Hematopoietic multipotent progenitor cell treated with erythropoietin and hydrocortisone succinate and interleukin-3 and kit ligand, for 15 days (in vitro differentiated cells): ENCODE measurements around the gene RBM19.

Experiments used
- DNase-seq: peaks from one replicate; pipeline ENCODE4 v3.0.0-alpha.2; 2015; ENCODE audit warnings: low spot score

RBM19 gene

DNA sequence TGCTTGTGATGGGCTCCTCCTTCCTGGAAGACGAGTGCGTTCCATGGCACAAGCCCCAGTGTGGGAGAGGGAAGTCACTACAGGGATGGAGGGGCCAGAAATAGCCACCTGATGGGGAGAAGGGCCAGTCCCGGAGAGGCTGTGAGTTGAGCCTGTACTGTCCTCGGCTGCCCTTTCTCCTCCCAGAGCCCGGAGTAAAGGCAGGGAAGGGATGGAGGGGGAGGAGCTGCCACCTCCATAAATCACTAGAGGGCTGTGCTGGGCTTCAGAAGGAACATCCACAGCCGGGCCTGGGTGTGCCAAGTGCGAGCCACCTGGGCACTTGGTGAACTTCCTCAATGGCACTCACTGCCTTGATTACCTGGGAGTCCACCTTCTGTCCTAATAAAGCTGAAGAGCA, 110.1 kb downstream of the RBM19 start:
- DNase-seq: no peak

DNA sequence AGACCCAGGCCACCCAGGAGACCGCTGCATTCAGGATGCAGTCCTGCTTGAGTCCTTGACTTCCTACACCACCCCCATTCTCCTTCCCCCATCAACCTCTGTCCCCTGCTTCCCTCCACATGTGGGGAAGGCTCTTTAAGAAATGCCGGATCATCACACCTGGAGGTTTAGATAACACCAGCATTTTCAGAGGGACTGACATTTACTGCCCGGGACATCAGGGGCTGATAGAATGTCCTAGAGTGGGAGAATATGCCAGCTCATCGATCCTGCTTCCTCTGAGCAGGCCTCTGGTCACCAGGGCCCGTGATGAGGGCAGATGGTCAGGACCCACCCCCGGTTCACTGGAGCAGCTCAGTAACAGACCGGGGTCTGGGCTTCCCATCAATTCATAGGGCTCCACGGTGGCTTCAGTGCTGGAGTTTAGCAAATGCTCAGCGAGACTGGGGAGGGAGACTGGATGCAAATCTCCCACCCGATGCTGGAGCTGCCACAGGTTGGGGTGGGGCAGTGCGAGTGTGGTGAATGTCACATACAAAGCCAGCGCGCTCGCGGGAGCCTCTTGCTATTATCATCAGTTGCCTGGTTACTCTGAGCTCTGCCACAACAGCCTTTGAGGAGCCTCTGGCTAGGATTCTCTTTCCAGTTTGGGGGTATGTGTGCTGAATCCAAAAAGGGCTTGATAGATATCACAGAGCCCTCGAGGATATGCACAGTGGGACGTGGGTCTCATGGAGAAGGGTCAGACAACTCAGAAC, 111.6 kb downstream of the RBM19 start:
- DNase-seq: no peak

DNA sequence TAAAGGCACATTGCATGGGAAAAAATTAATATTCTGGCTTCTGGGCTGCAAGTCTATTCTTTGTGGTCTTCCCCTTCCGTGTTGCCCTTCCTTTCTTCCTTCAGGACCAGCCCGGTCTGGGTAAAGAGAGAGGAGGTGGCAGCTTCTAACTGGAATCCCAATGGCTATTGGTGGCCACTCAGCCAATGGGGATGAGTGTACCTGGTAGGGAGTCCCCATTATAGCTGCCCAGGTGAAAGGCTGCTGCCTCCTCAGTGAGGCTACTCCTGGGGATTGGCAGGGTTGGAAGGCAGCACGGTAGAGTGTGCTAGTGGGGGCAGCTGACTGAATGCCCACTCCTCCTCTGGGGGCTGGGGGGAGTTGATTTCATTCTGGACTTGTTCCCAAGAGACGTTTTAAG, 112.6 kb downstream of the RBM19 start:
- DNase-seq: no peak

DNA sequence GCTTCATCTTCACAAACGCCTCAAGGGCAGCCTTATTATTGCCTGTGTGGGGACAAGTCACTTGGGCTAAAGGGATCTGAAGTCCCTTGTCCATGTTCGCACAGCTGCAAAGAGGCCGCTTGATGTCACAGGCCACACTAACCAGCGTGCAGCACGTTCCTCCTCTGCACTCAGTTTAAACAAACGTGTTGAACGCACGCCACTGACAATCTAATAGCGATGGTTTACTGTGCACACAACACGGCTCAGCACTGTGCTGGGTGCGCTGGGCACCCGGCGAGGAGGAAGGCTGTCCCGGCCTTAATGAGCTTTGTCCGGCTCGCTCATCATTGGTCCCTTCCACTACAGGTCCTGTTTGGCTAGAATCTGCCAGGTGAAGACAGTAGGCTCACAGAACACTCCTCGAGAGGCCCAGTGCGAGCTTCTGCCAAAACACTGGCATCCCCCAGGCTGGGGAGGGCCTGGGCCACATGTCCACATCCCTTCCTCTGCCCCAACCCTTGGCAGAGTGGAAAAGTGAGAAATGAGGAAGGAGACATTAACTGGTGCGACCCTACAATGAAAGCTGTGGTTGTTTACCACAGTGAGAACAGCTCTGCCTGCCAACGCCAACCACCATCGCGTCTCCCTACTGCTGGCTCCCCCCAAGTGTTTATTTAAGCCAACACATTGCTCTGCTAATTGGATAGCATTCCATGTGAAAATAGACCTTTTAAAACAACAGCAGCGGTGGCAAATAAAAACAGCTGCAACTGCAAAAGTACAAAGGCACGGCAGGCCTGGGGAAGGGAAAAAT, 113.2 kb downstream of the RBM19 start:
- DNase-seq: no peak

DNA sequence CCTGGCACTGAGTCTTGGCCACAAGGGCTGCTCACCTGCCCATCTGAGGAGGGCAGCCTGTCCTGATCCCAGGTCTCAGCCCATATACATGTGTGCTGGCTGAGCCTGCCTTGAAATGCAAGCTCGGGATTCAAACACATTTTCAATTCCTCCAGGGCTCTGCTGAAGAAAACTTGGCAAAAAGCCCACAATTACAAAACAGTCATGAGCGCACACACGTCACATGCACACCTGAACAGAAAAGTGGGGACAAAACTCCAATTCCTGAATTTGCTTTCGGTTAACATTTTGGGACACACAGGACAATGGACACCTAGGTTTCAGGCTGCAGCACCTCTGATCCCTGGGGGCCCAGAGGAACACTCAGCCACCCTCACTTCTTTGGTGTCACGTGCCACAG, 113.9 kb downstream of the RBM19 start:
- no peak for DNase-seq

DNA sequence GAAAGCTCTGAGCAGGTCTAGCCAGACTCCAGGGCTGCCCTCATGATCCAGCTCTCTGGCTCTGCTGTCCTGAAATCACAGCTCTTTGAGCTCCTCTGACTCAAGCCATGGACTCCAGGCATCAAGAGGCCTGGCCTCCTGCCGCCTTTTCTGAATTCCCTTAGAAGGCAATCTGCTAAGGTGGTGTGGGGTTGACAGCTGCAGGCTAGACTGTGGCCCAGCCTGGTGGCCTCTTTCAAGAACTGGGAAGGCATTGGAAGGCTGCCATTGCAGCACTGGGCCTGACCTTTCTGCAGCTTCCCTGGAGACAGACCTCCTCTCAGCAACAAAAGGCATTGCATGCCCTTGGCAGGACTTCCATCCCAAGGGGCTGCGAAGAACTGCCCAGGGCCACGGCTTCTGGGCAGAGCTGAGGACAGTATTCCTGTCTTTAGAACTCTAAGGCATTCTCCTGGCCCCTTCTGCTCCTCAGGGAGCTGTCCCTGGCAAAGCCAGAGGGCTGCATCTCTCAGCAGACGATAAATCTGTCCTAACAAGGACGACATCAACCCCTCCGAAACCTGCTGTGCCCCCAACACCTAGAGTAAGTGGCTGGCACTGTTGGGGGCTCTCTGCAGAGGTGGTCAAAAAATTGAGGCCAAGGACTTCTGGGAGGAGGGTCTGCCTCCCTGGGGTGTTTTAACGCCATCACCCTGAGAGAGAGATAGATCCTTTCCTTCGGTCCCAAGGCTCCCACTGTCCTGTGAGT, 115.6 kb downstream of the RBM19 start:
- DNase-seq: no peak

DNA sequence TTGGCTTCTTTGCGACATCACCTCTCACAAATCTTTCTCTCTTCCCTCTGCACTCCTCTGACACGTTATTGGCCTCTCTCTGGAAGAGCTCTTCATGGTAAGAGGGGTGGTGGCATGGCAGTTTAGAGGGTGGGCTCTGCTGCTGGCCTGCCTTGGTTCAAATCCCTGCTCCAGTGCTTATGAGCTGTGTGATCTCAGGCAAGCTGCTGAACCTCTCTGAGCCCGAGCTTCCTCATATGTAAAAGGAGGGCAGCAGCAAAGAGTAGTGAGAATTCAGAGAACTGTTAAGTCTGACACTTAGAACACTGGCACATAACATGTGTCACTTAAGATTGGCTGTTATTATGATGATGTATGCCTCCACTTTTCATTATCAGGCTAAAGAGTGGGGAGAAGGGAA, 118.3 kb downstream of the RBM19 start:
- DNase-seq: no peak

DNA sequence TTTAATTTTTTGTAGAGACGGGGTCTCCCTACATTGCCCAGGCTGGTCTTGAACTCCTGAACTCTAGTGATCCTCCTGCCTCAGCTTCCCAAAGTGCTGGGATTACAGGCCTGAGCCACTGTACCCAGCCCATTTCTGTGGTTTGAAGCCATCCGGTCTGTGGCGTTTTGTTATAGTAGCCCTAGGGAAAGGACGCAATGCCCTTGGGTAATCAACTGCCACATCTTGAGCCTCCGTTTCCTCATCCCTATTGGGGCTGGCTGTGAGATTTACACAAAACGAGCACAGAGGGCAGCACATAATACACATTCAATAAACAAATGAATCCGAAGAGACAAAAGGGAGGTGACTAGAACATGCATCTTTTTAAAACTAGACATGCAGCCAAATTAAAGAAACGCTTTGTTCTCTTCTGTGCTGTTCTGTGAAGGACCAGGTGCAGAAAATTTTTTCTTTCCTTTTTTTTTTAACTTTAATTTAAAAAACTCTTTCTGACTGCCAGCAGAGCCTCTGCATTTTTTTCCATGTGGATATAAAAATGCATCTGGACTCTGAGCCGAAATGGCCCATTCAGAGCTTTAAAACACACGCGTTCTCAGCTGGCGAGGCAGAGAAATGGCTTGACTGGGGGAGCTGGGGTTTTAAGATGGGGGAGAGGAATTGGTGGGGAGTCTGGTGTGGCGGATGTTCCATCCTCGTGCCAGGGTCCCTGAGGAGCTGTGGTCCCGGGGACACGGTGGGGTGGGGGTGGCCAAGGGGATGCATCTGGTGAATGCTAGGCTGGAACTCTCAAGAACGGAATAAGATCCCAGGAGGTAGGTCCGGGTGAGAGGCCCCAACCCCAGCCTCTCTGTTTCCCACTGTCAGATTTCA, 119.0 kb downstream of the RBM19 start:
- DNase-seq: no peak

DNA sequence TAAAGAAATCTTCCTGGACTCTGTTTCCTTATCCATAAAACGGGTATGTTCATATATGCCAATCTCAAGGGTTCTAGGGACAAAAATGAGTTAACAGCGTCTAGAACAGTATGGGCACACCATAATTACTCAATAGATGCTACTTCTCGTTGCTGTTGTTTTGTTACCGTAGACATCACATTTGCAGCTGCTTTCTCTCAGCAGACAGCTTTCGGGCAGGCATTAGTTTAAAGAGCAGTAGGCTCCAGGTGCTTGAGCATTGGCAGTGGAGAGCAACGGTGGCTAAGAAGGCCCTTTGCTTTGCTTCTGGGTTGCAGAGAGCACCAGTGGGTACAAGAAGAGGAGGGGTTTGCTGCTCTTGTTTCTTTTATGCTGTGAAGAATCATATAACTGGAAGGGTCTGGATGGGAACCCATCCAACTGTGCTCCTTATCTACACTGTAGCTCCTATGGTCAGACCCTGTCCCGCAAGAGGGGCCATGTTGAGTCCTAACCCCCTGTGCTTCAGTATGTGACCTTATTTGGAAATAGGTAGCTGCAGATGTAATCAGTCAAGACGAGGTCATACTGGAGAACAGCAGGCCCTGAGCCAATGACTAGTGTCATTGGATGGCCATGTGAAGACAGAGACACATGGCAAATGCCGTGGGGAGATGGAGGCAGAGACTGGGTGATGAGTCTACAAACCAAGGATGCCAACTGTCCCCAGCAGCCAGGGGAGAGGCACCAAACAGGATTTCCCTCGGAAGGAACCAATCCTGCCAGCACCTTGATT, 120.0 kb downstream of the RBM19 start:
- DNase-seq: no peak

DNA sequence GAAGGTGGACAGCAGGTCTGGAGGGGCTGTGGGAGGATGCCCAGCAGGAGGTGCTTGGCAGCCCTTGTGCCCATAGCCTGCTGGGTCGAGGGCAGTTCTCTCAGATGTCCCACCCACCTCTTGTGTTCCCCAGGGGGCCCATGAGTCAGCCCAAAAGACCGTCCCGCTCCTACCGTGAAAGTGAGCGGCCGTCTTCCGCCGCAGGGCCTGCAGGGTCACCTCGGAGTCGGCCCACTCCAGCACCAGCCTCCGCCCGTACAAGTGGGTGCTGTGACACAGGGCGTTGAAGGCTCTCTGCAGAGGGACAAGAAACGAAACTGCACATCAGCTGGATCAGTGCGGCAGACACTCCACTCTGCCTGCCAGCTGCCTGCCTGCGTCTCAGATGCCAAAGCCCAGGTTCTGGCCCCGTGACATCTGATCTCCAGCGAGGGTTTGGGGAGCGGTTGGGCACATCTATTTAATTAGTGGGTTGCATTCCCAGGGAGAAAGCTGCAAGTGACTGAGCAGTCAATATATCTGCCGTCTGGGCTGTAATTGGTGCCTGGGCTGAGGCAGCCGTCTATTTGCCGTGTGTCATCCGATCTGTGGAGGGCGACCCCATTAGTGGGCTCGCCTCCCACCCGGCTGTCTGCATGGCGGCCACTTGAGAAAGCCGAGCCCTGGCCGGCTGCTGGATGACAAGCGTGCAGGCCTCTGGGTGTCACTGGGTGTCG, 121.5 kb downstream of the RBM19 start:
- DNase-seq: no peak

DNA sequence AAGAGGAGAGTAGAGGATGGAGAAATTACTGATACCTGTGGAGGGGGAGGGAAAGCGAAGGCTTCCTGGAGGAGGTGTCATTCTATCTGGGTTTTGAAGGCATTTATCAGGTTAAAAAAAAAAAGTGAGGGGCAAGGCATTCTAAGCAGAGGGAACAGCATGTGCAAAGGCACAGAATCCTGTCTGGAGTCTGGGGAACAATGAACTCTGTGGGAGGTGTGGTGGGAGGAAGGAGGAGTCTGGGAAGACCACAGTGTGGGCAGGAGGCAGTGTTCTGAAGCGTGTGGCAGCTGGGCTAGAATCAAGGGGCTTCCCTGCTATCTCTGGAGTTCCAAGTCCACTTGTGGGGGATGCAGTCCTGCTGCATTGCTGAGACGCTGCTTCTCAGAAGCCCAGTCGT, 123.4 kb downstream of the RBM19 start:
- DNase-seq: no peak

DNA sequence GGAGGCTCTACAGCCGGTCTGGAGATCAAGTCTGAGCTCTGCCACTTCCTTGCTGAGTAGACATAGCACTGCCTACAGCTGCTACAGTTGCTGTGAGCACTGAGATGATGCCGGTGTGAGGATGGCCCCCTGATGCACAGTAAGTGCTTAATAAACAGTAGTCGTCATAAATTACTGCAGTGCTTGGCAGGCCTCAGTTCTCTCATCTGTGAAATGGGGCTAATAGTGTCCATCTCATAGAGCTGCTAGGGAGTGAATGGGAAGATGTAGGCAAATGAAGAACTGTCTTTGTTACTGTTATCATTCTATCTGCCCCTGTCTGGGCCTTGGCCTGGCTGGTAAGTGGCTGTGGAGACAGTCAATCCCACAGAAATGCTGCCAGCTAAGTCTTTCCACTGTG, 124.3 kb downstream of the RBM19 start:
- DNase-seq: no peak

DNA sequence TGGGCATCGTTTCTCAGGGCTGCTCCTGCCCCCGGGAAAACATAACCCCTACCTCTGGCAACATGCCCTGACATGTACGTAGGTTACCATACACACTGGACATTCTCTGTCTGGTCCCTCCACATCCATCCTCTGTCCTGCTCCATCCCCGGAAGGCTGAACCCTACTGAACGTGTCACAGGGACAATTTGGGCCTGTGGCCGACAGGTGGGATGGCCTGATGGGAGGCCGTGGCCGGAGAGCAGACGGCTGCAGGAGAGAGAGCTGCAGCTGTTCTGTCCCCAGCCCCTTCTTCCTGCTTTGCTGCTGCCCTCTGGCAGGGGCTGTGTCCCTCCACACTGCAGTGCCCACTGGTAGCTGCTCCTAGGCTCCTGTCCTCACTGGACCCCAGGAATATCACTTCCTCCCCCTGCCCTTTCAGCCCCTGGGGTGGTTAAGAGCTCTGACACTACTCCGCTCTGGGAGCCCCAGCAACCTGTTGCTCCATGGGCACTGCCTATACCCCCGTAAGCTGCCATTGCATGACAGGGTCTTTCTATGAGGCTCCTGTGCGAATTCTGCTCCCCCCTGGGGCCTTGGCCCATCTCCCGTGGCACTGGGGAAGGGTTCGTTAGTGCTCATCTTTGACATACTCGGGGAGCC, 125.6 kb downstream of the RBM19 start:
- no peak for DNase-seq

DNA sequence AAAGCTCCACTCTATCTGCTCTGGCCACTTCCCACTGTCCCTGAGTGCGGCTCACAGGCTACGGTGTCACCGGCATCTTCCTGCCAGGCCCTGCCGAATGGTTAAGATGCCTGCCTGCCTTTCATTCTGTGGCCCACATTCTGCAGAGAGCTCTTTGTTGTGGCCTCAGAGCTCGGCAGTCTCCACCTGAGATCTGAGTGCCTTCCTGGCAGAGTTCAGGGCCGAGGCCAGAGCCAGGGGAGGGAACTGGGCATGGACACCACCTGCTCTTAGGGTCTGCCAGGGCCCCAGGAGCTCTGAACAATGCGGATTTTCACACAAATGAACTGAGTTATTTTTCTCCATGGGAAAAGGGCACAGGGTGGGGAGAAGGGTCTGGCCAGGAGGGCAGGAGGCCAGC, 127.2 kb downstream of the RBM19 start:
- DNase-seq: no peak

DNA sequence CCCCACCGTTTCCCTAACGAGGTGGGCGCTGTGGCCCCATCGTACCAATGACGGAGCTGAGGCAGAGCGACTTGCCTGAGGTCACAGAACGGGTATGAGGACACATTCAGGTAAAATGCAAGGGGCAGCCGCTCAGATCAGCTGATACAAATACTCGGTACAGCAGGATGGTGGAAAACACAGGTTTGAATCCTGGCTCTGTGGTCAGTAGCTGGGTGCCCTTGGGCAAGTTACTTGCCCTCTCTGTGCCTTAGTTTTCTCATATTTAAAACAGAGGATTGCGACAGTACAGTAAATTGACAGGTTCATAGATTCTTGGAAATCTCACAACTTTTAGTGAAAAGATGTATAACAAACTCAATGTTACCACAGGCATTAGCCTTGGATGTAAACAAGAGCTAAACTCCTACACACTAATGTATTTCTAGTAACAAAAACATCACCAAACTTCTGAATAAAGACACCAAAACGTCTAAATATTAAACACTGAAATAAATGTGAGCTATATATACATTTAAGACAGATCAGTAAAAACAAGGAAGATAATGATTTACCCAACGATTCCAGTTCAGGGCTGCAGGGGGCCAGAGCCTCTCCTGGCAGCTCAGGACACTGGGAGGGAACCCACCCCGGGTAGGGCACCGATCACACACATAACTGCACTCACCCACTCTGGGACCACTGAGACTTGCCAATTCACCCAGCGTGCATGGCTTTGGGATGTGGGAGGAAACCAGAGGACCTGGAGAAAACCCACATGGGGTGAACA, 128.4 kb downstream of the RBM19 start:
- no peak for DNase-seq

DNA sequence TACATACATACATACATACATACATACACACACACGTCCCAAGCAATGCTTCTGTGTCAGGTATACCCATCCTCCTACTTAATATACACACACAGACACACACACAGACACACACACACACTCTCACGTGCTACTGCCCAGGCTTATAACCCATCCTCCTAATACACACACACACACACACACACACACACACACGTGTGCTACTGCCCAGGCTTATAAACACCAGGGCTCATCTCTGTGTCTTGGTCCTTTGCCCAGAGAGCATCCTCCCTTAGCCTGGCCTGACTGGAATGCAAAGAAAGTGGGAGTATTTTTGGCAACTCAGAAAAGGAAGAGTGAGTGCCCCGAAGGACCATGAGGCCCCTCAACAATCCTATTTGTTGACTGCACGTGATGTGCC, 129.0 kb downstream of the RBM19 start:
- no peak for DNase-seq

DNA sequence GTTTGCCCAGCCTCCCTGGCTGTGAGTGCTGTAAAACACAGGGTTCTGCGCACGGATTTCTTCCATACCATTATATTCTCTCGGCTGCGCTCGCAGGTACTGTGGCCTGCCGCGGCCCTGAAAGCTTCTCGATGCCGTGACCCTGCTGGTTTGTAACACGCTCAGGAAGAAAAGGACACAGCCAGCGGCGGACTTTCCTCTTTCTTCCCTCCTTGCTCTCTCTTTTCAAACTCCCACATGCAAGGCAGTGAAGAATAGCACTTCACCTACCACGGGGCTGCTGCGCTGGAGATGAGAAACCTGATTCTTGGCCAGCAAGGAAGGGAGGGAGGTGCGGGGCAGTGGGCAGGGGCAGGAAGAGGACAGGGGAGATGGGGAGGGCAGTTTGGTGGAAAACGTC, 130.2 kb downstream of the RBM19 start:
- DNase-seq: no peak

DNA sequence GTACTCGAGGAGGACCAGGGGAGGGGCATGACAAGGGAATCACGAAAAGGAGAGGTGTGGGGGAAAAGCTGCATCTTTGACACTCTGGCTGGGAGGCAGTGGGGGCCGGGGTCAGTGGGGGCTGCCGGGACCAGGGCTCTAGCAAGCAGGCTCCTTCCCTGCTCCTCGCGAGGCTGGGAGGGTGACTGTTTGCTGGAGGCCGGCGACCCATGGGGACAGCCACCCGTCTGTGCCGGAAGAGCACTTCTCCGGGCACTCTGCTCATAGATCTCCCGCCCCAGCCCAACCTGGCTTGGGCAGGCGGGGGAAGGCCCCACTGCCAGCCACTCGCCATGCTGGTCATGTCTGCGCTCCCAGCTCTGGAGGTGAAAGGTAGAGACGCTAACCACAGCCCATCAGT, 130.7 kb downstream of the RBM19 start:
- DNase-seq: no peak

DNA sequence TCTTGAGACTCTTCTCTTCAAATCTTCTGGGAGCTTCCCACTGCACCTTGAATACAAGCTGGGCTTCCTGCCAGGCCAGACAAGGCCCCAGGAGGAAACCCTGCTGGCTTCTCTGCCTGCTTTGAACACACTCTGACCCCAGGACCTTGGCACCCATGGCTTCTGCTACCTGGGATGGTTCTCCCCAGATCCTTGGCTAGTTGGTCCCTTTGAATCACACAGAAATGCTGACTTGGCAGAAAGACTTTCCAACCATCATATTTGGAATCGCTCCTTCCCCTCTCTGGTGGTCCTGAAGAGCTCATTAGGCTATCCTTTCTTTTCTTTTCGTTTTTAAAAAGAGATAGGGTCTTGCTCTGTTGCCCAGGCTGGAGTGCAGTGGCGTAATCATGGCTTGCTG, 132.7 kb downstream of the RBM19 start:
- no peak for DNase-seq
